HCT116 (cell line): ENCODE measurements around the gene GRIK3. TPM values are rescaled to one million over a fixed set of nuclear protein-coding genes. Genes with fewer than 3 reads are reported as not detected.

Experiments used
- ATAC-seq: fragments of 200-7000 bp; cut with Tn5 transposase; 2 replicates; pipeline ENCODE4 v1.9.1; 2020; ENCODE audit warnings: mild to moderate bottlenecking, moderate library complexity
- BruUV-seq: library from RNA; stranded (reverse); fragments of 400-500 nt; replicated peaks from 2 replicates; lab custom pipeline; 2021; lab: Mats Ljungman, UMichigan
- CTCF ChIA-PET: fragments of 300-600 bp; sonication (Branson Sonifier 250); formaldehyde crosslinking; loops from one replicate; lab custom pipeline; 2021; ENCODE audit warnings: antibody characterized with exemption; lab: Charles Lee
- POLR2A ChIA-PET: fragments of 300-600, 350-600 bp; sonication (Branson Sonifier 250); formaldehyde crosslinking; loops from one replicate; lab custom pipeline; 2021; ENCODE audit warnings: antibody characterized with exemption; lab: Charles Lee
- RAD21 ChIA-PET, 2 experiments: fragments of 300-600 bp; sonication (Branson Sonifier 250); formaldehyde crosslinking; loops; one replicate each; lab custom pipeline; 2023; ENCODE audit warnings: low total read pairs in 2 of 2; ENCODE audit not compliant: uncharacterized antibody in 2 of 2, unreplicated experiment in 2 of 2, low non-redundant PET in 1 of 2; lab: Charles Lee
- DNase-seq: peaks from one replicate; pipeline ENCODE4 v3.0.0-alpha.2; 2010; ENCODE audit warnings: low read depth, low spot score
- H2AFZ ChIP-seq: fragments of 200-600 bp; shearing (Covaris generic), sonication (generic); 2 replicates; pipeline ENCODE4 v1.6.1; 2017; ENCODE audit warnings: low read depth, mixed run types, mixed read lengths, antibody characterized with exemption, low read length; ENCODE audit not compliant: poor library complexity, severe bottlenecking
- H3K27ac ChIP-seq: 2 replicates; pipeline ENCODE4 v1.5.1; 2012; ENCODE audit warnings: low read depth, low read length
- H3K27me3 ChIP-seq: fragments of 200-600 bp; sonication (generic); 2 replicates; pipeline ENCODE4 v1.6.1; 2016; ENCODE audit warnings: mixed run types, low read length, mixed read lengths; ENCODE audit not compliant: insufficient read depth
- H3K36me3 ChIP-seq, 2 experiments: fragments of 200-500 bp in 1 of 2; fragments of 200-600 bp in 1 of 2; sonication (Bioruptor generic) in 1 of 2; sonication (generic) in 1 of 2; 2 replicates each; pipeline versions ENCODE4 v1.5.1 to v1.6.1; 2014 to 2016; ENCODE audit warnings: low read length in 2 of 2, inconsistent platforms in 1 of 2, mixed read lengths in 1 of 2, mixed run types in 1 of 2; ENCODE audit not compliant: insufficient read depth in 2 of 2, control insufficient read depth in 1 of 2
- H3K4me1 ChIP-seq, 2 experiments: fragments of 200-600 bp in 1 of 2; sonication (generic) in 1 of 2; 2 replicates each; pipeline versions ENCODE4 v1.5.1 to v1.6.1; 2012 to 2017; ENCODE audit warnings: low read length in 2 of 2, inconsistent platforms in 1 of 2, mild to moderate bottlenecking in 1 of 2, mixed read lengths in 1 of 2, mixed run types in 1 of 2, moderate library complexity in 1 of 2; ENCODE audit not compliant: insufficient read depth in 2 of 2, control insufficient read depth in 1 of 2
- H3K4me2 ChIP-seq: fragments of 200-600 bp; sonication (generic); 2 replicates; pipeline ENCODE4 v1.6.1; 2017; ENCODE audit warnings: mixed run types, low read length, mixed read lengths
- H3K4me3 ChIP-seq, 2 experiments: fragments of 200-600 bp in 1 of 2; sonication (generic) in 1 of 2; replicated peaks in 1 of 2; 2 replicates each; pipeline ENCODE4 v1.5.1; 2011 to 2016; ENCODE audit warnings: low read length in 2 of 2, control low read depth in 1 of 2, low read depth in 1 of 2, mild to moderate bottlenecking in 1 of 2, mixed read lengths in 1 of 2, mixed run types in 1 of 2
- H3K79me2 ChIP-seq: fragments of 200-600 bp; sonication (generic); 2 replicates; pipeline ENCODE4 v1.6.1; 2017; ENCODE audit warnings: mild to moderate bottlenecking, mixed run types, low read length, moderate library complexity, mixed read lengths; ENCODE audit not compliant: insufficient read depth
- H3K9ac ChIP-seq: fragments of 200-600 bp; sonication (generic); 2 replicates; pipeline ENCODE4 v1.6.1; 2016; ENCODE audit warnings: low read length, mixed read lengths
- H3K9me2 ChIP-seq: fragments of 200-600 bp; sonication (generic), shearing (Covaris generic); 2 replicates; pipeline ENCODE4 v1.6.1; 2017; ENCODE audit warnings: mixed run types, mild to moderate bottlenecking, moderate library complexity; ENCODE audit not compliant: insufficient read depth
- H3K9me3 ChIP-seq, 2 experiments: fragments of 200-500 bp in 1 of 2; fragments of 200-600 bp in 1 of 2; sonication (Bioruptor generic) in 1 of 2; sonication (generic) in 1 of 2; 2 replicates each; pipeline ENCODE4 v1.6.1; 2014 to 2017; ENCODE audit warnings: low read length in 2 of 2, mixed read lengths in 2 of 2, inconsistent platforms in 1 of 2, low read depth in 1 of 2, mild to moderate bottlenecking in 1 of 2, mixed run types in 1 of 2, moderate library complexity in 1 of 2; ENCODE audit not compliant: control insufficient read depth in 1 of 2, insufficient read depth in 1 of 2
- H4K20me1 ChIP-seq: fragments of 200-600 bp; sonication (generic), shearing (Covaris generic); 2 replicates; pipeline ENCODE4 v1.6.1; 2017; ENCODE audit warnings: mixed run types, mild to moderate bottlenecking, moderate library complexity; ENCODE audit not compliant: insufficient read depth
- CBX3 ChIP-seq: IDR thresholded peaks from 2 replicates; pipeline ENCODE4 v1.6.1; 2012; ENCODE audit warnings: low read depth
- ELF1 ChIP-seq: IDR thresholded peaks from 2 replicates; pipeline ENCODE4 v1.6.1; 2012; ENCODE audit warnings: low read depth, borderline replicate concordance
- EZH2 ChIP-seq: fragments of 200-600 bp; sonication (generic); IDR thresholded peaks from 2 replicates; pipeline ENCODE4 v1.6.1; 2017; ENCODE audit warnings: antibody characterized with exemption, mixed run types
- EZH2phosphoT487 ChIP-seq: fragments of 200-600 bp; IDR thresholded peaks from 2 replicates; pipeline ENCODE4 v1.6.1; 2018; ENCODE audit warnings: antibody characterized with exemption, borderline replicate concordance
- FOSL1 ChIP-seq: IDR thresholded peaks from 2 replicates; pipeline ENCODE4 v1.6.1; 2012; ENCODE audit warnings: low read depth
- JUND ChIP-seq: IDR thresholded peaks from 2 replicates; pipeline ENCODE4 v1.6.1; 2012
- POLR2A ChIP-seq: IDR thresholded peaks from 2 replicates; pipeline ENCODE4 v1.7.0; 2011; ENCODE audit warnings: borderline replicate concordance; ENCODE audit not compliant: insufficient read depth, insufficient read length; ENCODE audit errors: extremely low read depth
- POLR2AphosphoS5 ChIP-seq: IDR thresholded peaks from 2 replicates; pipeline ENCODE4 v1.6.1; 2011; ENCODE audit warnings: mild to moderate bottlenecking, low read depth, low read length, moderate library complexity
- RAD21 ChIP-seq: IDR thresholded peaks from 2 replicates; pipeline ENCODE4 v1.6.1; 2012; ENCODE audit warnings: low read depth, mild to moderate bottlenecking
- SIN3A ChIP-seq: IDR thresholded peaks from 2 replicates; pipeline ENCODE4 v1.6.1; 2012; ENCODE audit warnings: low read depth
- SP1 ChIP-seq: IDR thresholded peaks from 2 replicates; pipeline ENCODE4 v1.6.1; 2012; ENCODE audit warnings: low read depth
- SRF ChIP-seq: IDR thresholded peaks from 2 replicates; pipeline ENCODE4 v1.6.1; 2012; ENCODE audit warnings: low read depth
- TCF7L2 ChIP-seq: IDR thresholded peaks from 2 replicates; pipeline ENCODE4 v1.7.0; 2011; ENCODE audit warnings: borderline replicate concordance, inconsistent platforms; ENCODE audit not compliant: insufficient read depth, insufficient read length; ENCODE audit errors: extremely low read depth
- YY1 ChIP-seq: IDR thresholded peaks from 2 replicates; pipeline ENCODE4 v1.6.1; 2011; ENCODE audit warnings: low read length, low read depth, moderate library complexity, mild to moderate bottlenecking; ENCODE audit not compliant: insufficient replicate concordance; ENCODE audit errors: extremely low read depth
- ZFX ChIP-seq: fragments of 450-650 bp; IDR thresholded peaks from 2 replicates; pipeline ENCODE4 v1.6.1; 2017
- intact Hi-C: fragments of 100-400 bp; cut with micrococcal nuclease; formaldehyde crosslinking; loops from 2 replicates; pipeline ENCODE4 v1.10.0; 2022
- total RNA-seq: library from RNA; stranded (reverse); gene quantifications from one replicate; pipeline ENCODE4 v1.2.1, GENCODE V29; 2021; ENCODE audit not compliant: unreplicated experiment
- TF ChIP-seq, protein P1 (sequence below): IDR thresholded peaks from 2 replicates; pipeline ENCODE4 v1.6.1; 2012
- TF ChIP-seq, protein P2 (sequence below): IDR thresholded peaks from 2 replicates; pipeline ENCODE4 v1.6.1; 2012
- TF ChIP-seq, protein P3 (sequence below): IDR thresholded peaks from 2 replicates; pipeline ENCODE4 v1.6.1; 2012; ENCODE audit warnings: low read depth
- TF ChIP-seq, protein P4 (sequence below): IDR thresholded peaks from 2 replicates; pipeline ENCODE4 v1.6.1; 2011; ENCODE audit warnings: mild to moderate bottlenecking, low read length, moderate library complexity; ENCODE audit not compliant: insufficient replicate concordance; ENCODE audit errors: extremely low read depth
- TF ChIP-seq, protein P5 (sequence below), 3 experiments: fragments of 200-600 bp in 1 of 3; sonication (generic) in 1 of 3; IDR thresholded peaks in 2 of 3; conservative IDR thresholded peaks in 1 of 3; 2 replicates each; pipeline ENCODE4 v1.5.1; 2012 to 2017; ENCODE audit warnings: low read depth in 2 of 3, low read length in 2 of 3, antibody characterized with exemption in 1 of 3, borderline replicate concordance in 1 of 3, control low read depth in 1 of 3, mild to moderate bottlenecking in 1 of 3, mixed read lengths in 1 of 3, mixed run types in 1 of 3, moderate library complexity in 1 of 3; ENCODE audit not compliant: insufficient read depth in 1 of 3

GRIK3 gene
- total RNA-seq, 1 experiment from 2014 or later: not detected

DNA sequence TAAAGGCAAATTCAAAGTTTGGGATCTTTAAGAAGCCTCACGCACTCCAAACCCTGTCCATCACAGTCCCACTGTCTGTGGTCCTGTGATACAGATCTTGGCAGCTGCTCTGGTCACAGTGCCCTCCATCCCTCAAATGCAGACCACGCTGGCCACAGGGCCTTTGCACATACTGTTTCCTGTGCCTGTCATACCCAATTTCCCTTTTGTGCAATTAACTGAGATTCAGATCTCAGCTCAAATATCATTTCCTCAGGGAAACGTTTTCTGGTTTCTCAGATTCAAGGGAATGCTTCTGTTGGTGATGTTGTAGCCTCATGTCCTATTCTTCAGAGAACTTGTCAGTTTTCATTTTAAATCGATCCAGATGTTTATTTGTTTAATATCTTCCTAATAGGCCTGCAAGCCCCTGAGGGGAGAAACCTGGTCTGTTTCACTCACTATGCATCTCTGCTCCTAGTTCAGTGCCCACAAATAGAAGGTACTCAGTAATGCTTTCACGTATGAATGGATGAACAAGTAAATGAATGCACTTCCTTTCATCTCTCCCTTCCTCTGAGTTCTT, 24.2 kb upstream of the GRIK3 start:
- H3K4me3 ChIP-seq: no peak overlapping the region
- ChIA-PET POLR2A (no interaction called here), RAD21 (no interaction called here), CTCF (no interaction called here)
- no TSS peak for BruUV-seq
- no peaks in the 10 kb centered on the region for H3K79me2 ChIP-seq
- DNase-seq (no peak), ATAC-seq (no peak)
- no peak overlapping the region for H2AFZ ChIP-seq
- no peak overlapping the region for H3K4me2 ChIP-seq
- H3K9ac ChIP-seq: no peak overlapping the region
- intact Hi-C loops: no loop called here
- no peaks in the 10 kb centered on the region for H3K9me3 ChIP-seq
- no peaks in the 10 kb centered on the region for H3K36me3 ChIP-seq
- TF ChIP-seq, protein P1, sequence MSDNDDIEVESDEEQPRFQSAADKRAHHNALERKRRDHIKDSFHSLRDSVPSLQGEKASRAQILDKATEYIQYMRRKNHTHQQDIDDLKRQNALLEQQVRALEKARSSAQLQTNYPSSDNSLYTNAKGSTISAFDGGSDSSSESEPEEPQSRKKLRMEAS: no peak
- TF ChIP-seq JUND (no peak), ELF1 (no peak), EZH2 (no peak), SIN3A (no peak), SRF (no peak), FOSL1 (no peak), RAD21 (no peak), EZH2phosphoT487 (no peak), TCF7L2 (no peak), ZFX (no peak), POLR2A (no peak), POLR2AphosphoS5 (no peak), YY1 (no peak), CBX3 (no peak), SP1 (no peak)
- TF ChIP-seq, protein P2, sequence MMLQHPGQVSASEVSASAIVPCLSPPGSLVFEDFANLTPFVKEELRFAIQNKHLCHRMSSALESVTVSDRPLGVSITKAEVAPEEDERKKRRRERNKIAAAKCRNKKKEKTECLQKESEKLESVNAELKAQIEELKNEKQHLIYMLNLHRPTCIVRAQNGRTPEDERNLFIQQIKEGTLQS: no peak
- TF ChIP-seq, protein P3, sequence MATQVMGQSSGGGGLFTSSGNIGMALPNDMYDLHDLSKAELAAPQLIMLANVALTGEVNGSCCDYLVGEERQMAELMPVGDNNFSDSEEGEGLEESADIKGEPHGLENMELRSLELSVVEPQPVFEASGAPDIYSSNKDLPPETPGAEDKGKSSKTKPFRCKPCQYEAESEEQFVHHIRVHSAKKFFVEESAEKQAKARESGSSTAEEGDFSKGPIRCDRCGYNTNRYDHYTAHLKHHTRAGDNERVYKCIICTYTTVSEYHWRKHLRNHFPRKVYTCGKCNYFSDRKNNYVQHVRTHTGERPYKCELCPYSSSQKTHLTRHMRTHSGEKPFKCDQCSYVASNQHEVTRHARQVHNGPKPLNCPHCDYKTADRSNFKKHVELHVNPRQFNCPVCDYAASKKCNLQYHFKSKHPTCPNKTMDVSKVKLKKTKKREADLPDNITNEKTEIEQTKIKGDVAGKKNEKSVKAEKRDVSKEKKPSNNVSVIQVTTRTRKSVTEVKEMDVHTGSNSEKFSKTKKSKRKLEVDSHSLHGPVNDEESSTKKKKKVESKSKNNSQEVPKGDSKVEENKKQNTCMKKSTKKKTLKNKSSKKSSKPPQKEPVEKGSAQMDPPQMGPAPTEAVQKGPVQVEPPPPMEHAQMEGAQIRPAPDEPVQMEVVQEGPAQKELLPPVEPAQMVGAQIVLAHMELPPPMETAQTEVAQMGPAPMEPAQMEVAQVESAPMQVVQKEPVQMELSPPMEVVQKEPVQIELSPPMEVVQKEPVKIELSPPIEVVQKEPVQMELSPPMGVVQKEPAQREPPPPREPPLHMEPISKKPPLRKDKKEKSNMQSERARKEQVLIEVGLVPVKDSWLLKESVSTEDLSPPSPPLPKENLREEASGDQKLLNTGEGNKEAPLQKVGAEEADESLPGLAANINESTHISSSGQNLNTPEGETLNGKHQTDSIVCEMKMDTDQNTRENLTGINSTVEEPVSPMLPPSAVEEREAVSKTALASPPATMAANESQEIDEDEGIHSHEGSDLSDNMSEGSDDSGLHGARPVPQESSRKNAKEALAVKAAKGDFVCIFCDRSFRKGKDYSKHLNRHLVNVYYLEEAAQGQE: no peak
- TF ChIP-seq, protein P4, sequence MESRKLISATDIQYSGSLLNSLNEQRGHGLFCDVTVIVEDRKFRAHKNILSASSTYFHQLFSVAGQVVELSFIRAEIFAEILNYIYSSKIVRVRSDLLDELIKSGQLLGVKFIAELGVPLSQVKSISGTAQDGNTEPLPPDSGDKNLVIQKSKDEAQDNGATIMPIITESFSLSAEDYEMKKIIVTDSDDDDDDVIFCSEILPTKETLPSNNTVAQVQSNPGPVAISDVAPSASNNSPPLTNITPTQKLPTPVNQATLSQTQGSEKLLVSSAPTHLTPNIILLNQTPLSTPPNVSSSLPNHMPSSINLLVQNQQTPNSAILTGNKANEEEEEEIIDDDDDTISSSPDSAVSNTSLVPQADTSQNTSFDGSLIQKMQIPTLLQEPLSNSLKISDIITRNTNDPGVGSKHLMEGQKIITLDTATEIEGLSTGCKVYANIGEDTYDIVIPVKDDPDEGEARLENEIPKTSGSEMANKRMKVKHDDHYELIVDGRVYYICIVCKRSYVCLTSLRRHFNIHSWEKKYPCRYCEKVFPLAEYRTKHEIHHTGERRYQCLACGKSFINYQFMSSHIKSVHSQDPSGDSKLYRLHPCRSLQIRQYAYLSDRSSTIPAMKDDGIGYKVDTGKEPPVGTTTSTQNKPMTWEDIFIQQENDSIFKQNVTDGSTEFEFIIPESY: no peak
- TF ChIP-seq, protein P5, sequence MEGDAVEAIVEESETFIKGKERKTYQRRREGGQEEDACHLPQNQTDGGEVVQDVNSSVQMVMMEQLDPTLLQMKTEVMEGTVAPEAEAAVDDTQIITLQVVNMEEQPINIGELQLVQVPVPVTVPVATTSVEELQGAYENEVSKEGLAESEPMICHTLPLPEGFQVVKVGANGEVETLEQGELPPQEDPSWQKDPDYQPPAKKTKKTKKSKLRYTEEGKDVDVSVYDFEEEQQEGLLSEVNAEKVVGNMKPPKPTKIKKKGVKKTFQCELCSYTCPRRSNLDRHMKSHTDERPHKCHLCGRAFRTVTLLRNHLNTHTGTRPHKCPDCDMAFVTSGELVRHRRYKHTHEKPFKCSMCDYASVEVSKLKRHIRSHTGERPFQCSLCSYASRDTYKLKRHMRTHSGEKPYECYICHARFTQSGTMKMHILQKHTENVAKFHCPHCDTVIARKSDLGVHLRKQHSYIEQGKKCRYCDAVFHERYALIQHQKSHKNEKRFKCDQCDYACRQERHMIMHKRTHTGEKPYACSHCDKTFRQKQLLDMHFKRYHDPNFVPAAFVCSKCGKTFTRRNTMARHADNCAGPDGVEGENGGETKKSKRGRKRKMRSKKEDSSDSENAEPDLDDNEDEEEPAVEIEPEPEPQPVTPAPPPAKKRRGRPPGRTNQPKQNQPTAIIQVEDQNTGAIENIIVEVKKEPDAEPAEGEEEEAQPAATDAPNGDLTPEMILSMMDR (IDR thresholded peaks at IDR 0.05 in 2 of 3, conservative IDR thresholded peaks at IDR 0.05 in 1 of 3; ENCODE audit: borderline replicate concordance in 1 of 3, insufficient read depth in 1 of 3, low read depth in 2 of 3, low read length in 2 of 3): no peak
- H4K20me1 ChIP-seq: no peaks in the 10 kb centered on the region
- no peak overlapping the region for H3K27ac ChIP-seq
- no peaks in the 10 kb centered on the region for H3K4me1 ChIP-seq
- H3K27me3 ChIP-seq: peaks cover 50% of the 10 kb centered on the region
- H3K9me2 ChIP-seq: no peaks in the 10 kb centered on the region
